Stimulated activated CD4-positive, alpha-beta T cell treated with anti-CD3 and anti-CD28 coated beads, Interleukin-12 subunit alpha, Interleukin-12 subunit beta, amount 100 ng/mL, for 48 hours (primary cell): Measurements from ENCODE around the gene COL5A1.

Experiments
- DNase-seq, 3 donors: peaks; one replicate each; pipeline ENCODE4 v3.0.0-alpha.2; 2020; ENCODE audit warnings: low read depth in 2 of 3, low spot score in 1 of 3

COL5A1 gene

GRCh38 chr9:134868751-134869553, 227.3 kb downstream of the COL5A1 start:
- no peak for DNase-seq

GRCh38 chr9:134869554-134870300, 228.1 kb downstream of the COL5A1 start:
- no peak for DNase-seq

GRCh38 chr9:134870301-134870694, 228.7 kb downstream of the COL5A1 start:
- DNase-seq, result no peak

GRCh38 chr9:134870746-134871662, 229.4 kb downstream of the COL5A1 start:
- no peak for DNase-seq

- DNase-seq, result no peak
Measured at GRCh38 chr9:134871697-134872340, 230.2 kb downstream of the COL5A1 start.

- no peak for DNase-seq
Measured at GRCh38 chr9:134872482-134873231, 231.1 kb downstream of the COL5A1 start.

- DNase-seq, result no peak
Measured at GRCh38 chr9:134875371-134875770, 233.8 kb downstream of the COL5A1 start.

GRCh38 chr9:134877541-134877940, 235.9 kb downstream of the COL5A1 start:
- no peak for DNase-seq

GRCh38 chr9:134879664-134880483, 238.3 kb downstream of the COL5A1 start:
- DNase-seq, result no peak

GRCh38 chr9:134880484-134881312, 239.1 kb downstream of the COL5A1 start, which contains the start of gene FCN2:
Gene FCN2, plus strand, starts transcription at chr9:134880810. Its CDS starts 12 bp downstream, at chr9:134880822.
- no peak for DNase-seq

- DNase-seq, result no peak
Measured at GRCh38 chr9:134881313-134881670, 239.7 kb downstream of the COL5A1 start.

- DNase-seq, result no peak
Measured at GRCh38 chr9:134882204-134882785, 240.7 kb downstream of the COL5A1 start.

GRCh38 chr9:134883040-134883782, 241.6 kb downstream of the COL5A1 start:
- no peak for DNase-seq

- no peak for DNase-seq
Measured at GRCh38 chr9:134884492-134884891, 242.9 kb downstream of the COL5A1 start.

- DNase-seq, result no peak
Measured at GRCh38 chr9:134885001-134885678, 243.5 kb downstream of the COL5A1 start.

- no peak for DNase-seq
Measured at GRCh38 chr9:134885679-134886412, 244.2 kb downstream of the COL5A1 start.
